ENCODE measurements around the gene DIRAS1. TPM values are rescaled to one million over a fixed set of nuclear protein-coding genes. Genes with fewer than 3 reads are reported as not detected.

DIRAS1 gene
- total RNA-seq, 2 donors from 2014 or later = 36.5 to 58.0 TPM

- no peak for DNase-seq (ENCODE audit: low spot score)
- no peaks in the 10 kb centered on the region for H3K4me1 ChIP-seq
- no peak overlapping the region for H3K4me3 ChIP-seq
- H3K9me3 ChIP-seq = no peaks in the 10 kb centered on the region
- no peaks in the 10 kb centered on the region for H3K27me3 ChIP-seq
- peaks cover 69% of the 10 kb centered on the region for H3K36me3 ChIP-seq
- no peak overlapping the region for H3K27ac ChIP-seq
- TF ChIP-seq, protein P1, sequence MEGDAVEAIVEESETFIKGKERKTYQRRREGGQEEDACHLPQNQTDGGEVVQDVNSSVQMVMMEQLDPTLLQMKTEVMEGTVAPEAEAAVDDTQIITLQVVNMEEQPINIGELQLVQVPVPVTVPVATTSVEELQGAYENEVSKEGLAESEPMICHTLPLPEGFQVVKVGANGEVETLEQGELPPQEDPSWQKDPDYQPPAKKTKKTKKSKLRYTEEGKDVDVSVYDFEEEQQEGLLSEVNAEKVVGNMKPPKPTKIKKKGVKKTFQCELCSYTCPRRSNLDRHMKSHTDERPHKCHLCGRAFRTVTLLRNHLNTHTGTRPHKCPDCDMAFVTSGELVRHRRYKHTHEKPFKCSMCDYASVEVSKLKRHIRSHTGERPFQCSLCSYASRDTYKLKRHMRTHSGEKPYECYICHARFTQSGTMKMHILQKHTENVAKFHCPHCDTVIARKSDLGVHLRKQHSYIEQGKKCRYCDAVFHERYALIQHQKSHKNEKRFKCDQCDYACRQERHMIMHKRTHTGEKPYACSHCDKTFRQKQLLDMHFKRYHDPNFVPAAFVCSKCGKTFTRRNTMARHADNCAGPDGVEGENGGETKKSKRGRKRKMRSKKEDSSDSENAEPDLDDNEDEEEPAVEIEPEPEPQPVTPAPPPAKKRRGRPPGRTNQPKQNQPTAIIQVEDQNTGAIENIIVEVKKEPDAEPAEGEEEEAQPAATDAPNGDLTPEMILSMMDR (IDR thresholded peaks at IDR 0.05) = no peak
These were observed 36.0 kb upstream of the DIRAS1 start for GRCh38 chr19:2756921-2757881.

- Histone ChIP-seq H3K27me3 (no peaks in the 10 kb centered on the region), H3K36me3 (peaks cover 63% of the 10 kb centered on the region), H3K9me3 (no peaks in the 10 kb centered on the region), H3K27ac (no peak overlapping the region), H3K4me1 (no peaks in the 10 kb centered on the region), H3K4me3 (no peak overlapping the region)
- TF ChIP-seq, protein P1 (IDR thresholded peaks at IDR 0.05) = no peak
- no peak for DNase-seq (ENCODE audit: low spot score)
These were observed 35.3 kb upstream of the DIRAS1 start for GRCh38 chr19:2756477-2756876.

DNA sequence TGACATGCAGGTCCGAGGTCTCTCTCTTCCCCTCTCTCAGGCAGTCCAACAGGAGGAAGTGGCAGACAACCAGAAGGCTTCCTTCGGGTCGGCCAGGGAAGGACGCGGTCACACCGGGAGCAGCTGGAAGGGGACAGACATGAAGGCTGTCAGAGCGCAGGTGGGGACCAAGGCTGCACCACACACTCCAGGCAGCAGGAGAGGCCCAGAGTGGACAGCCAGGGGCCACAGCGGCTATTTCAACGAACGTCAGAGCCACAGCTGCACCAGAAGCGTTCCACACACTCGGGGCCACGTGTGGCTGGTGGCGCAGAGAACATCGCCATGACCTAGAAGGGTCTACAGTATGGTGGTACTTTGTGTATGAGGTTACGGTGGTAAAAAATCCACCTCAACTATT lies 34.6 kb upstream of the DIRAS1 start:
- TF ChIP-seq, protein P1 (IDR thresholded peaks at IDR 0.05) = no peak
- DNase-seq (ENCODE audit: low spot score) = no peak

GRCh38 chr19:2755448-2755705 lies 34.2 kb upstream of the DIRAS1 start:
- no peak overlapping the region for H3K4me3 ChIP-seq
- H3K36me3 ChIP-seq = peaks cover 53% of the 10 kb centered on the region
- no peak overlapping the region for H3K27ac ChIP-seq
- no peak for DNase-seq (ENCODE audit: low spot score)
- no peaks in the 10 kb centered on the region for H3K4me1 ChIP-seq
- no peaks in the 10 kb centered on the region for H3K27me3 ChIP-seq
- H3K9me3 ChIP-seq = no peaks in the 10 kb centered on the region
- TF ChIP-seq, protein P1 (IDR thresholded peaks at IDR 0.05) = no peak

More for the DNA sequence above, 34.6 kb upstream of the DIRAS1 start:
- Histone ChIP-seq H3K4me1 (no peaks in the 10 kb centered on the region), H3K27me3 (no peaks in the 10 kb centered on the region), H3K9me3 (no peaks in the 10 kb centered on the region), H3K27ac (no peak overlapping the region), H3K4me3 (no peak overlapping the region), H3K36me3 (peaks cover 57% of the 10 kb centered on the region)

GRCh38 chr19:2754659-2755447 lies 33.7 kb upstream of the DIRAS1 start:
- Histone ChIP-seq H3K27ac (no peak overlapping the region), H3K4me1 (no peaks in the 10 kb centered on the region), H3K4me3 (no peak overlapping the region), H3K9me3 (no peaks in the 10 kb centered on the region), H3K36me3 (peaks cover 50% of the 10 kb centered on the region), H3K27me3 (no peaks in the 10 kb centered on the region)
- TF ChIP-seq, protein P1 (IDR thresholded peaks at IDR 0.05) = no peak
- no peak for DNase-seq (ENCODE audit: low spot score)
